Measurements from ENCODE around the gene LEKR1.

The LEKR1 gene

GRCh38 chr3:156825795-156826143 is 384 bp upstream of the LEKR1 start:
- Histone ChIP-seq H3K27ac (ENCODE audit: low read length) (peak overlapping the region; percentile 60), H3K9ac (ENCODE audit: low read length) (peak overlapping the region; percentile 83), H3K4me2 (ENCODE audit: low read length) (peak overlapping the region; percentile 76)

GRCh38 chr3:156826896-156827882 is 1.0 kb downstream of the LEKR1 start:
- Histone ChIP-seq H3K9ac (ENCODE audit: low read length) (peak overlapping the region; percentile 83), H3K9me3 (ENCODE audit: insufficient read depth, low read length) (no peaks in the 10 kb centered on the region), H3K27ac (ENCODE audit: low read length) (peak overlapping the region; percentile 60), H3K27me3 (ENCODE audit: low read depth, low read length) (no peaks in the 10 kb centered on the region), H3K4me1 (ENCODE audit: low read length) (peaks cover 15% of the 10 kb centered on the region), H3K36me3 (replicated peaks; ENCODE audit: low read depth, low read length) (no peaks in the 10 kb centered on the region), H3K4me2 (ENCODE audit: low read length) (peak overlapping the region; percentile 76), H2AFZ (ENCODE audit: low read depth, low read length) (peak overlapping the region; percentile 89), H3K79me2 (ENCODE audit: low read length) (no peaks in the 10 kb centered on the region), H4K20me1 (ENCODE audit: insufficient read depth, low read length) (no peaks in the 10 kb centered on the region), H3K4me3 (ENCODE audit: low read length) (peak overlapping the region; percentile 84)
- TF ChIP-seq EZH2phosphoT487 (IDR thresholded peaks at IDR 0.05; ENCODE audit: low read depth) (no peak), CTCF (IDR thresholded peaks at IDR 0.05; ENCODE audit: low read depth, low read length) (no peak)

More at GRCh38 chr3:156825795-156826143, 384 bp upstream of the LEKR1 start:
- no peaks in the 10 kb centered on the region for H3K79me2 ChIP-seq (ENCODE audit: low read length)
- H3K4me1 ChIP-seq (ENCODE audit: low read length), result peaks cover 10% of the 10 kb centered on the region
- H4K20me1 ChIP-seq (ENCODE audit: insufficient read depth, low read length), result no peaks in the 10 kb centered on the region
- peak overlapping the region; percentile 84 for H3K4me3 ChIP-seq (ENCODE audit: low read length)
- TF ChIP-seq EZH2phosphoT487 (IDR thresholded peaks at IDR 0.05; ENCODE audit: low read depth) (no peak), CTCF (IDR thresholded peaks at IDR 0.05; ENCODE audit: low read depth, low read length) (no peak)
- H2AFZ ChIP-seq (ENCODE audit: low read depth, low read length), result peak overlapping the region; percentile 89
- H3K36me3 ChIP-seq (replicated peaks; ENCODE audit: low read depth, low read length), result no peaks in the 10 kb centered on the region
- no peaks in the 10 kb centered on the region for H3K27me3 ChIP-seq (ENCODE audit: low read depth, low read length)
- no peaks in the 10 kb centered on the region for H3K9me3 ChIP-seq (ENCODE audit: insufficient read depth, low read length)

- no peak overlapping the region for H2AFZ ChIP-seq (ENCODE audit: low read depth, low read length)
- no peak overlapping the region for H3K4me2 ChIP-seq (ENCODE audit: low read length)
- TF ChIP-seq EZH2phosphoT487 (IDR thresholded peaks at IDR 0.05; ENCODE audit: low read depth) (no peak), CTCF (IDR thresholded peaks at IDR 0.05; ENCODE audit: low read depth, low read length) (no peak)
- H3K79me2 ChIP-seq (ENCODE audit: low read length), result no peaks in the 10 kb centered on the region
- no peak overlapping the region for H3K9ac ChIP-seq (ENCODE audit: low read length)
- peaks cover 15% of the 10 kb centered on the region for H3K4me1 ChIP-seq (ENCODE audit: low read length)
- H4K20me1 ChIP-seq (ENCODE audit: insufficient read depth, low read length), result no peaks in the 10 kb centered on the region
- no peaks in the 10 kb centered on the region for H3K9me3 ChIP-seq (ENCODE audit: insufficient read depth, low read length)
- no peaks in the 10 kb centered on the region for H3K36me3 ChIP-seq (replicated peaks; ENCODE audit: low read depth, low read length)
- no peaks in the 10 kb centered on the region for H3K27me3 ChIP-seq (ENCODE audit: low read depth, low read length)
- no peak overlapping the region for H3K4me3 ChIP-seq (ENCODE audit: low read length)
- no peak overlapping the region for H3K27ac ChIP-seq (ENCODE audit: low read length)
Measured at GRCh38 chr3:156831006-156831405, 4.9 kb downstream of the LEKR1 start.

- H3K4me3 ChIP-seq (ENCODE audit: low read length), result no peak overlapping the region
- TF ChIP-seq EZH2phosphoT487 (IDR thresholded peaks at IDR 0.05; ENCODE audit: low read depth), result no peak
- no peak for TF ChIP-seq CTCF (IDR thresholded peaks at IDR 0.05; ENCODE audit: low read depth, low read length)
- no peak overlapping the region for H2AFZ ChIP-seq (ENCODE audit: low read depth, low read length)
- H3K9me3 ChIP-seq (ENCODE audit: insufficient read depth, low read length), result no peaks in the 10 kb centered on the region
- no peaks in the 10 kb centered on the region for H3K27me3 ChIP-seq (ENCODE audit: low read depth, low read length)
- no peaks in the 10 kb centered on the region for H3K79me2 ChIP-seq (ENCODE audit: low read length)
- no peak overlapping the region for H3K27ac ChIP-seq (ENCODE audit: low read length)
- no peaks in the 10 kb centered on the region for H3K36me3 ChIP-seq (replicated peaks; ENCODE audit: low read depth, low read length)
- H3K4me1 ChIP-seq (ENCODE audit: low read length), result peaks cover 9% of the 10 kb centered on the region
- no peaks in the 10 kb centered on the region for H4K20me1 ChIP-seq (ENCODE audit: insufficient read depth, low read length)
- H3K4me2 ChIP-seq (ENCODE audit: low read length), result no peak overlapping the region
- H3K9ac ChIP-seq (ENCODE audit: low read length), result no peak overlapping the region
Measured at GRCh38 chr3:156834435-156834834, 8.3 kb downstream of the LEKR1 start.

Data from OCI-LY3 (cell line).